Peyer's patch (tissue), 4 donors: ENCODE data around the gene MAP3K12.

Experiments used
- POLR2A ChIP-seq, 2 donors: fragments of 450-650 bp; IDR thresholded peaks; one replicate each; pipeline ENCODE4 v1.5.1; 2017; ENCODE audit warnings: antibody characterized with exemption in 2 of 2, mild to moderate bottlenecking in 2 of 2, moderate library complexity in 2 of 2
- TF ChIP-seq, protein P1 (sequence below), 6 experiments: fragments of 450-650 bp in 4 of 6; fragments of 200-600 bp in 2 of 6; sonication (generic) in 1 of 6; IDR thresholded peaks; one replicate each; pipeline ENCODE4 v1.5.1; 2017 to 2019; ENCODE audit warnings: antibody characterized with exemption in 6 of 6, mild to moderate bottlenecking in 3 of 6, moderate library complexity in 1 of 6

DNA sequence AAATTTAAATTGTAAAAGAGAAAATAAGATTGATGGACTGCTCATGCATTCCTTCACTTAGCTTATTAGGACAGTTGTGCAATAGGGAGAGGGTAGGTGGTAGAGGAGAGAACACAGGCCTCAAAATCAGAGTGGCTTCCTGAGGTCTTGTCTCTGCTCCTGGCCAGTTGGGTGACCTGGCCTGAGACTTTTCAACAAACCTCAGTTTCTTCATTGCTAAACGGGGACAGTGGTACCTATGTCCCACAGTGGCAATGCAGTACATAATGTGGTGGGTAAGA, 2.6 kb downstream of the MAP3K12 start:
- TF ChIP-seq, protein P1, sequence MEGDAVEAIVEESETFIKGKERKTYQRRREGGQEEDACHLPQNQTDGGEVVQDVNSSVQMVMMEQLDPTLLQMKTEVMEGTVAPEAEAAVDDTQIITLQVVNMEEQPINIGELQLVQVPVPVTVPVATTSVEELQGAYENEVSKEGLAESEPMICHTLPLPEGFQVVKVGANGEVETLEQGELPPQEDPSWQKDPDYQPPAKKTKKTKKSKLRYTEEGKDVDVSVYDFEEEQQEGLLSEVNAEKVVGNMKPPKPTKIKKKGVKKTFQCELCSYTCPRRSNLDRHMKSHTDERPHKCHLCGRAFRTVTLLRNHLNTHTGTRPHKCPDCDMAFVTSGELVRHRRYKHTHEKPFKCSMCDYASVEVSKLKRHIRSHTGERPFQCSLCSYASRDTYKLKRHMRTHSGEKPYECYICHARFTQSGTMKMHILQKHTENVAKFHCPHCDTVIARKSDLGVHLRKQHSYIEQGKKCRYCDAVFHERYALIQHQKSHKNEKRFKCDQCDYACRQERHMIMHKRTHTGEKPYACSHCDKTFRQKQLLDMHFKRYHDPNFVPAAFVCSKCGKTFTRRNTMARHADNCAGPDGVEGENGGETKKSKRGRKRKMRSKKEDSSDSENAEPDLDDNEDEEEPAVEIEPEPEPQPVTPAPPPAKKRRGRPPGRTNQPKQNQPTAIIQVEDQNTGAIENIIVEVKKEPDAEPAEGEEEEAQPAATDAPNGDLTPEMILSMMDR (IDR thresholded peaks at IDR 0.05) = no peak
- no peak for TF ChIP-seq POLR2A (IDR thresholded peaks at IDR 0.05)
